ENCODE data around the gene PCSK7. TPM values are rescaled to one million over a fixed set of nuclear protein-coding genes. Genes with fewer than 3 reads are reported as not detected.

PCSK7 gene
- total RNA-seq, 1 donor from 2014 or later, result 341 TPM

- DNase-seq (no peak), ATAC-seq (ENCODE audit: low read depth) (no peak)
- TF ChIP-seq CTCF (IDR thresholded peaks at IDR 0.05), result no peak
- Mint-ChIP-seq H3K27ac (no peak overlapping the region), H3K27me3 (no peaks in the 10 kb centered on the region), H3K4me1 (no peaks in the 10 kb centered on the region), H3K4me3 (no peak overlapping the region), H3K36me3 (ENCODE audit: low read depth) (peaks cover 44% of the 10 kb centered on the region), H3K9me3 (no peaks in the 10 kb centered on the region)
- ChIA-PET CTCF (no interaction called here), POLR2A (no interaction called here)
- intact Hi-C loops (cut with micrococcal nuclease), result no loop called here
These were observed 27.5 kb upstream of the PCSK7 start for GRCh38 chr11:117259417-117259816.

- no peak overlapping the region for H3K4me3 Mint-ChIP-seq
- intact Hi-C loops (cut with micrococcal nuclease), result no loop called here
- H3K4me1 Mint-ChIP-seq, result no peaks in the 10 kb centered on the region
- no peaks in the 10 kb centered on the region for H3K27me3 Mint-ChIP-seq
- DNase-seq, result no peak
- no peak overlapping the region for H3K27ac Mint-ChIP-seq
- no peak for TF ChIP-seq CTCF (IDR thresholded peaks at IDR 0.05)
- no peaks in the 10 kb centered on the region for H3K9me3 Mint-ChIP-seq
- POLR2A ChIA-PET, result no interaction called here
- CTCF ChIA-PET, result no interaction called here
- no peak for ATAC-seq (ENCODE audit: low read depth)
- H3K36me3 Mint-ChIP-seq (ENCODE audit: low read depth), result peaks cover 51% of the 10 kb centered on the region
These were observed 26.7 kb upstream of the PCSK7 start for GRCh38 chr11:117258576-117258975.

GRCh38 chr11:117256573-117256972 lies 24.7 kb upstream of the PCSK7 start:
- CTCF ChIA-PET, result no interaction called here
- POLR2A ChIA-PET, result no interaction called here
- TF ChIP-seq CTCF (IDR thresholded peaks at IDR 0.05), result no peak
- intact Hi-C loops (cut with micrococcal nuclease), result no loop called here
- Mint-ChIP-seq H3K36me3 (ENCODE audit: low read depth) (peaks cover 48% of the 10 kb centered on the region), H3K27me3 (no peaks in the 10 kb centered on the region), H3K27ac (no peak overlapping the region), H3K9me3 (no peaks in the 10 kb centered on the region), H3K4me3 (no peak overlapping the region), H3K4me1 (no peaks in the 10 kb centered on the region)
- no peak for DNase-seq
- no peak for ATAC-seq (ENCODE audit: low read depth)

- Mint-ChIP-seq H3K27ac (no peak overlapping the region), H3K36me3 (ENCODE audit: low read depth) (peaks cover 48% of the 10 kb centered on the region), H3K4me1 (no peaks in the 10 kb centered on the region), H3K4me3 (no peak overlapping the region), H3K27me3 (no peaks in the 10 kb centered on the region), H3K9me3 (no peaks in the 10 kb centered on the region)
- ATAC-seq (ENCODE audit: low read depth) (no peak), DNase-seq (no peak)
- TF ChIP-seq CTCF (IDR thresholded peaks at IDR 0.05), result no peak
- POLR2A ChIA-PET, result no interaction called here
- intact Hi-C loops (cut with micrococcal nuclease), result no loop called here
- CTCF ChIA-PET, result no interaction called here
These were observed 24.1 kb upstream of the PCSK7 start for GRCh38 chr11:117255966-117256365.

GRCh38 chr11:117251506-117251905 lies 19.6 kb upstream of the PCSK7 start:
- TF ChIP-seq CTCF (IDR thresholded peaks at IDR 0.05), result no peak
- ATAC-seq (ENCODE audit: low read depth), result no peak
- Mint-ChIP-seq H3K27ac (no peak overlapping the region), H3K4me3 (no peak overlapping the region), H3K27me3 (no peaks in the 10 kb centered on the region), H3K4me1 (no peaks in the 10 kb centered on the region), H3K36me3 (ENCODE audit: low read depth) (peaks cover 62% of the 10 kb centered on the region), H3K9me3 (no peaks in the 10 kb centered on the region)
- ChIA-PET CTCF (no interaction called here), POLR2A (no interaction called here)
- DNase-seq, result no peak
- intact Hi-C loops (cut with micrococcal nuclease), result no loop called here

Measured in activated B cell treated with CpG ODN at 0.5 μM for 24 hours (primary cell).